CD4-positive, alpha-beta T cell treated with Interleukin-15 for 4 hours (primary cell): ENCODE measurements around the gene ASCL2.

ENCODE experiments used
- DNase-seq: peaks from one replicate; pipeline ENCODE4 v3.0.0-alpha.2; 2020; ENCODE audit warnings: low spot score

ASCL2 gene

DNA sequence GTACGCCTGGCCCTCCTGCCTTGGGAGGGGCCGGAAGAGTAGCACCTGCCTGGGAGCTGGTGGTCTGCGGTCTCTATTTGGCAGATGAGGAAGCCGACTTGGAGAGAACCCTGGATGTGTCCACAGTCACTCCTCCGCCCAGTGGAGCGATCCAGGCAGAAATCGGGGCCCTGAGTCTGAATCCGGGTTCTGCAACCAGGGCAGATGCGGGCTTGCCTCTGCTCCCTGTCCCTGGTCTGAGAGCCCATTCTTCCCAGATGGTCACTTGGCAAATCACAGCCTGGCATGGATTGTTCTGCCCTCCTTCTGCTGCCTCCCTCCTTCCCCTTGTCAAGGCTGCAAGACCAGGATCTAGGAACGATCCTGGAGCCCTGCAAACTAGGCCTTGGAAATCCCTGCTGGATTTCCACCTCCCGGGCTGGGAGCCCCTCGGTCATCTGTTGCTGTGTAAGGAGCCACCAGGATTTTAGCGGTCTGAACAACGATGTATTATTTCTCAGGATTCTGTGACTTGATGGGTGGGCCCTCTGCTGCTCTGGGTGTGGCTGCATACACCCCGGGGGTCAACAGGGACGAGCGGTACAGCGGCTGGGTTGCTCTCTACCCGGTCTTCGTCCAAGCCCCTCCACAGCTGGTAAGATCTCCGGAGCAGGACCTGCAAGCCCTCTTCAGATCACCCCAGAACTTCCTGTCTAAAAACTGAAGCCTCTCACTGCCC is 2.0 kb upstream of the ASCL2 start:
- no peak for DNase-seq

DNA sequence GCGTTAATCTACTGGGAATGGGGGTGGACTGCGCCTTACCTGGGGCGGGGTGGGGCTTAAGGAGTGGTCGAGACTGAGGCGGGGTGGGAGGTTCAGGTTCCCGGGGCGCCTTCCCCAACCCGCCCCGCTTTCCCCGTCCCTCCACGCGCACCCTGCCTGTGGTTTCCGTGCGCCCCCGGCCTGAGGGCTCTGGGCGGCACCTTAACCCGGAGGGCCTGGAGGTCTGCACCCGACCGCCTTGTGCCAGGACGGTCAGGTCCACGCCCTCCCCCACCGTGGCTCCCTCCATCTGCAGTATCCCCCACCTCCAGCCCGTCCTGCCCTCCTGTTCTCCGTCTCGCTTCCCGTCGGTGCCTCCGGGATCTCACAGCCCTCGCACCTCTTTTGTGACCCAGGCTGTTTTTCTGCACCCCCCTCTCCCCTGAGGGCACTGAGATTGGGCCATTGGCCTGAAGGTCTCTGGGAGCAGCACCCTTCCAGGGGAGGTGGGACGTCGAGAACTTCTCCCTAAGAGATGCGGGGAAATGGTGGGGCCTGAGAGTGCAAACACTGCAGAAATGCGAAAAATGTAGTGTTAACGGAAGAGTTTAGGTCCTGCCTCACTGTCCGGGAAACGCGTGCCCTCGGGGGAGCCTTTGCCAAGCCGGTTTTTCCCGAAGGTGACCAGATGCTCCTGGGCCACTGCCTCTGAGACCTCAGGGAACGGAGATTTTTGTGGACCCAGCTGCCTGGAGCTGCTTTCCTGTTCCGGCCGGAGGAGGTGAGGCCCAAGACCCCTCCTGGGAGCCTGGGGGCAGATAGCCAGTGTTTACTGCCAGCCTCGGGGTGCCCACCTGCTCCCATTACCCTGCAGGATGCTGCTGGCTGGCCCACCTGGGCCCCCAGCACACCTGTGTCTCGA is 1.2 kb upstream of the ASCL2 start:
- no peak for DNase-seq

DNA sequence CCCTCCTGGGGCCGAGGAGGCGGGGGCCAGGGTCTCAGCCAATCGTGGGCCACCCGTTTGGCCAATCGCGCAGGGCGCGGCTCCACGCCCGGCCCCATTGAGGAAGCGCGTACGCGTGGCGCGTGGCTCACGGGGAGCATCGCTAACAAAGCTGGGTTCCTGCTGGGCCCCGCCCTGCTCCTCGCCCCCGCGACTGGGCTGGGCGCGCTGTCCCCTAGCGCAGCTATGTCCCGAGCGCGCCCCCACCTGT is 614 bp upstream of the ASCL2 start:
- peak; percentile 40 for DNase-seq

DNA sequence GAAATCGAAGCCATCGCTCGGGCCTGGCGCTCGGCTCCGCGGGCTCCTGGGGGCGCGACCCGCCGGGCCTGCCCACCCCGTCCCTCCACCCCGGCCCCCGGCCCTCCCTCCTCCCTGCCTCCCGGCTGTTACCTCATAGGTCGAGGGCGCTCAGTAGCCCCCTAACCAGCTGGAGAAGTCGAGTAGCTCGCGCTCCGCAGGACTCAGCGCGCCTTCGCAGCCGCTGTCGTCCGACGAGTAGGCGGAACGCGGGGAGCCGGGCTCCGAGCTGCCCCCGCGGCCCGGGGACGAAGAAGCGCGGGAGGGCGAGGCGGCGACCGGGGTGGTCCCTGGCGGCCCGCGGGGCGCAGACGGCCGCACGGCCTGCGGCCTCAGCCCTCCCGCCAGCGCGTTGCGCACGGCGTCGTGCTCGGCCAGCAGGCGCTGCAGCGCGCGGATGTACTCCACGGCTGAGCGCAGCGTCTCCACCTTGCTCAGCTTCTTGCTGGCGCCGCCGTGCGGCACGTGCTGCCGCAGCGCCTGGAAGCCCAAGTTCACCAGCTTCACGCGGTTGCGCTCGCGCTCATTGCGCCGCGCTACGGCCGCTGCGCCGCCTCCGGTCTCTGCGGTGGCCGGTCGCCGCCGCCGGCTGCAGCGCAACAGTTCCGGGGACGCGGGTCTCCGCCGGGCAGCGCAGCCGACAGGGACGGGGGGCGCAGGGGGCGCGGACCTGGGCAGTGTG is 627 bp downstream of the ASCL2 start:
- peak; percentile 31 for DNase-seq

DNA sequence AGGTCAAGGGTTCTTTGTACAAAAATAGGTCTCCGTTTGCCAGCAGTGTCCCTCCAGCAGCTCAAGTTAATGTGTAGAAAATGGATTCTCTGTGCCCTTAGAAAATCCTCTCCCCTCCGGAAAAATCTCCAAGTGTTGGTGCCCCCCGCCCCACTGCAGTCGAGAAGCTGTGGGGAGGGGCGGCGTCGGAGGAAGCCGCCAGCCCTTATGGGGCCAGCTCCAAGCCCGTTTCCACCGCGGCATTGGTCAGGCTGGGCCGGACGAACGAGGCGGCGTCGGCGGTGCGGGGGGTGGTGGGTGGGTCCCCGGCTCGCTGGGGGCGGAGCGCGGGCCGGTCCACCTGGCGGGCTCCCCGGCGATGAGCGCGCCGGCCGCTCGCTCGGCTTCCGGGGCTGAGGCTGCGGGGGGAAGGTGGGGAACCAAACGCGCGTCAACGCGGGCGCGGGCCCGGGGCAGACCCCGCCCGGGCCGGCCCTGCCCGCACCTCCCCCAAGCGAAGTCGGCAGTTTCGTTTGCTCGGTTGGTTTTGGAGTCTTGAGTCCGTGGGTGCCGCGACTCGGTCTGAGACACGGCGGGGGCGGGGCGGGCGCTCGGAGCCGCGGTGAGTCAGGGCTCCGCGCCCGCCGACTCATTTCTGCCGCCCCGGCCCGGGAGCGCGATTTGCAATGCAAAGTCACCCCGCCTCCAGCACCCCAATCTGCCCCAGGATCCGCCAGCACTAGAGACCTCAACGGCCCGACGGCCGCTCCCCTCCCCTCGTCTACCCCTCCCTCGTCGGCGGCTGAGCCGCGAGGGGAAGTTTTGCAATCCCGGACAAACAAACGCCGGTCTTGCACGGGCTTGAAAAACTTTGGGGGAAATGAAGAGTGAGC is 1.4 kb downstream of the ASCL2 start:
- peak; percentile 50 for DNase-seq

DNA sequence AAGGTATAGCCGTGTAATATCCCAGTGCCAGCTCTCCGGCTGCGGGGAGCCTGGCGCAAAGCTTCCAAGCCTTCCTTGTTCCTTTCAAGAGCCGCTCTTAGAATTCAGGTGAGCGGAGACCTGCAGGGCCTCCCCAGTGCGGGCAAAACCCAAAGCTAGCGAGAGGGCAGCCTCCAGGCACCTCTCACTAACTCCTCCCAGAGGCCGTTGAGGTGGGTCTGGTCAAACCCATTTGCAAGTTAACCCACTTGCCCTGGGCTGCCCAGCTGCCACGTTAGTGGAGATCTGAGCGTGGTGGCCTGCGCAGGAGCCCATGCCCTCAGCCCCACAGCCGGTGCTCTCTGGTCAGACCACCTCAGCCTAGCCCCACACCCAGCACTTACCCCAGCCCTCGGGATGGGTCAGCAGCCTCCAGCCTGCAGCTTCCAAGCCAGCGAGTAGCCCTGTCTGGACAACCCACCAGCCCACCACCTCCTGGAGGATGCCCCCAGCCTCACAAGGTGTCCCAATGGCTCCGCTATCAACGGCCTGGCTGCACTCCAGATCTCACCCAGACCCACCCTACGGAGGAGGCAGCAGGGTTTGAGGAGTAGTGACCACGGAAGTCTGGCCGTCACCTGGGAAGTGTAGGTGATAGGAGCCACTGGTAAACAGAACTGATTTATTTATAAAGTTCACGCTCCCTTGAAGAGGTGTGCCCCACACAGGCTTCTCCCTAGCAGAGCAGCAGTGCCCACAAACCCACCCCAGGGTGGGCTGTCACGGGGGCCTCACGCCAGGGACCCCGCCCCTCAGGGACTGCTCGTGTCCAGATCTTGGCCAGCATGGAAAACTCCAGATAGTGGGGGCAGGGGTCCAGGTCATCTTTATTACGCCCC is 2.3 kb downstream of the ASCL2 start:
- DNase-seq: no peak

DNA sequence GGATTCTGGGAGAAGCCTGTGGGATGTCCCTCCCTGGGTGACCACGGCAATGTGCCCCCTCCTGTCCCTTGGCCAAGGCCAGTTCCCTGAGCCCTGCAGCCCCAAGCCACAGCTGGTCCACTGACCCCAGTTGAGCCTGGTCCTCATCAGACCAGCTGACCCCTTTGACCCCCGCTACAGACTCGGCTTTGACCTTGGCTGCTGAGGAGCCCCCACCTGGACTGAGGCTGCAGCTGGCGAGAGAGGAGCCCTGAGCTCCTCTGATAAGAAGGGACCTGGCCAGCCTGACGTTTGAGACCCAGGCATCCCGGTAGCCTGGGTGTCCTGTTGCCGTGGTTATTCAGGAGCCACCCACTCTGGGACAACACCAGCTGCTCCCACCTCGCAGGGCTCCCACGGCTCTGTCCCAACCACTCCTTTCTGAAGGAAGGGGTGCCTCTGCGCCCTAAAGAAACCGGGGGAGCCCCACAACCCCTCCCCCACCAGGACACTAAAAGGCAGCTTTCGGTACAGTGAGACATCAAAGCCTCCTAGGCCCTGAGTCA is 3.0 kb downstream of the ASCL2 start:
- no peak for DNase-seq

DNA sequence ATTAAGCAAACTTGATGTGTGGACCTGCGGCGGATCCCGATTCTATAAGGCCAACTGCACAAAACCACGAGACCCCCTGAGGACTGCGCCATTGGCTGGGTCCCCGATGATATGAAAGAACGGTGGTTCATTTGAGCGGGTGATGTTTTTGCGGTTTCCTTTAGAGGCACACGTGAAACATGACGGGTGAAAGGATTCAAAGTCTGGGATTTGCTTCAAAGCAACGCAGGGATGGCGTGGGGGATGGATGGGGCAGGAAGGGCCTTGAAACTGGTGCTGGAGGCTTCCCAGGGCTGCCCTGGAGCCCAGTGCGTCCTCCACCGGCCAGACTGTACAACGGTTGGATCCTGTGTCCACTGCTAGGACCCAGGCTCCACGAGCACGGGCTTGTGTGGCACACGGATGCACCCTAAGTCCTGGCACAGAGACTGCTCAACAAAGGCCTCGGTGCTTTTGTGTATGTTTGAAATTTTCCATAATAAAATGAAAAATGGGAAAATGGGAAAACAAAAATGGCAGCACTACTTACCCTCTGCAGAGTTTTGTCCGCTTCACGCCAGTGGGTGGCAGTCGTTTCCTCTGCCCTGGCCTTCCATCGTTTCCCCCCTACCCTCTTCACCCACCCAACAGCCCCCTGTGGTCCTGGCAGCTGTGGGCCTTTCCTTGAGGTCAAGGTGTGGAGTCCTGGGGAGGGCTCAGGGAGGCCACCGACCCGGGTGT is 3.6 kb downstream of the ASCL2 start:
- DNase-seq: no peak

DNA sequence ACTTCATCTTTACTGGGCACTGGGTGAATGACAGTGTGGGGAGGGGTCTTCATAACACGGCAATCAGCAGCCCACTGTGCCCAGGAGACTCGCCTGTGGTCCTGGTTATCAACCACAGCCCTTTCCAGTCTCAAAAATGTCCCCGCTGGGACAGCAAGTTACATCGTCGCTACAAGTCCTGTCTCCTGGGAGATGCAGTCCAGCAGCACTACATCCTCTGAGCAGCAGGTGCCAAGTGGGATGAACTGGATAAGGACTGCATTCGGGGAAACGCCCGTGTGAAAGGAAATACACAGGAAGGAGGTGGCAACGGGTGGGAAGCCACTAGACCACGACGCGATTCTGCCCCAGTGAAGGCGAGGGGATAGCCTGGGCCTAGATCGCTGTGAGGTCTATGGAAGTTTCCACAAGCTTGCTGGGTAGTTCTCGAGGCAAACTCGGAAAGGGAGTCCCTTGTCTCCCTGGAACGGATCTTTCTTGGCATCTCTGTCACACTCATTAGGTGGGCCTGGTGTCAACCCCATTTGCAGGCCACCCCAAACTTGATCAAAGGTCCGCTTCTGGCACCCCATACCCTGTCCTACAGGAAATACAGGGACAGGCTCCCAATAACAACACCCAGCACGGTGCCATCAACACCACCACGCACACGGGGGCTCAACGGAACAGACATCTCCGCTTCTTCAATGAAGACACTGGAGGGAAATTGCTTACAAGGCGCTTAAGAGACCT is 4.4 kb downstream of the ASCL2 start:
- no peak for DNase-seq

DNA sequence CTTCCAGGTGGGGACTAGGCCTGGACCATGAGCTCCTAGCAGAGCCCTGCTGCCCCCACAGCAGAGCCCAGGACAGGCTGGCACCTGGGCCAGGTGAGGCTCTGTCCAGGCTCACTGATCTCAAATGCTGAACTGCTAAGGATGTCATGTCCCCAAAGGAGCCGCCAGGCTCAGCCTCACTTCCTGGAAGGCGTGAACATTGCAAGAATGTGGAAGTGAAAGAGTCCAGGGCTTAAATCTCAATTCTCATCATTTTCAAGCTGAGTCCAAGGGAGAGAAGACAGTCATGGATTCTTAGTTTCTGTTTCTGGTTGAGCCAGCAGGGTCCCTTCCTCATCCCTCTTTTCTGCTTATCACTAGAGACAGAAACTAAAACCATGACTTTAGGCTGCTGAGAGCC is 5.0 kb downstream of the ASCL2 start:
- peak; percentile 11 for DNase-seq

DNA sequence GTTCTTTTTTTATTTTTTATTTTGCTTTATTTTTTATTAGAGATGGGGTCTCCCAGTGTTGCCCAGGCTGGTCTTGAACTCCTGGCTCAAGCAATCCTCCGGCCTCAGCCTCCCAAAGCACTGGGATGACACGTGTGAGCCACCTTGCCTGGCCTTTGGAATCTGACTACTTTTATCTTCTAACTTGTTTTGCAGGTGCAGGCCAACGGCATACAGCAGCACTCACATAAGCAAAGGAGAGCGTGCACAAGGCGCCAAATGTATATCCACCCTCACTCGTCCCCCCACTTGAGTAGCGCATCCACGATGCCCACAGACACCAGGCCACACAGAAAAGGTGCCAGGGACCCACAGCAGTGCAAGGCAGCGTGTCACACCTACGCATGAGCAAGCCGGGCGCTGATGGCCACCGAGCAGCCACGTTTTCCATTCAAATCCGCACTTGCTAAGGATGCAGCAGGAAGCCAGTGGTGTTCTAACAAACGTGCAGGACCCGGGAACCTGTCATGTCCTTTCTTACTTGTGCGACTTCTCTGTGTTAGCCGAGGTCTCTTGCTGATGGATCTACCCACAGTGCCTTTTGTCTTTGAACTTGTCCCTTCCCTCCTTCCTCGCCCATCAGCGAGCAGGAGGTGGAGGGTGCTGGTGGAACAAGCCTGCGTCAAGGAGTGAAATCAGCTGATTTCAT is 5.9 kb downstream of the ASCL2 start:
- DNase-seq: no peak

DNA sequence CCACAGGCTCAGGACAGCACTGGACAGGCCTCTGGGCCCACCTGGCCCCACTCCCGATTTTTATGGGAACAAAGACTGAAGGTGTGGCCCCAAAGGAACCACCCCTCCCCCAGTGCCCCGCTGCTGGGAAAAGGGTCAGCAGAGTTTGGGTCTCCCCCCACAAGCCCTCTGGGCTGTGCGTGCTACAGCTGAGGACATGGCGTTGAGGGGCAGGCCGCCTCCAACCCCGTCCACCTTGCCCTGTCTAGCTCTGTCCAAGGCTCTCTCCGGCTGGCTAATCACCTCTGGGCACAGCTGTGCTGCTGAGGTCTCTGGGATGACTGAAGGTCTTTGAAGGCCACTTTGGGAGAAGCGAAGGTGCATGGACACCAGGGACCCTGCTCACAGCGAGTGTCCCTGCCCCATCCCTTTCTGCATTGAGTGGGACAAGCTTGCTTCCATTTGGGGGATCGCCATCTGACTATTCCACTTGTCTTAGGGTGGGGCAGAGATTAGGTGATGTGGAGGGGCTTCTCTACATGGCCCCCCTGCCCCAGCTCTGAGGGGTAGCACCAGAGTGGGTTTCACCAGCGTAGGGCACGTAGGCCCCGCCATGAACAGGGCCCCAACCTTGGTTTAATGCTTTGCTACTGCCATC is 6.5 kb downstream of the ASCL2 start:
- DNase-seq: no peak

DNA sequence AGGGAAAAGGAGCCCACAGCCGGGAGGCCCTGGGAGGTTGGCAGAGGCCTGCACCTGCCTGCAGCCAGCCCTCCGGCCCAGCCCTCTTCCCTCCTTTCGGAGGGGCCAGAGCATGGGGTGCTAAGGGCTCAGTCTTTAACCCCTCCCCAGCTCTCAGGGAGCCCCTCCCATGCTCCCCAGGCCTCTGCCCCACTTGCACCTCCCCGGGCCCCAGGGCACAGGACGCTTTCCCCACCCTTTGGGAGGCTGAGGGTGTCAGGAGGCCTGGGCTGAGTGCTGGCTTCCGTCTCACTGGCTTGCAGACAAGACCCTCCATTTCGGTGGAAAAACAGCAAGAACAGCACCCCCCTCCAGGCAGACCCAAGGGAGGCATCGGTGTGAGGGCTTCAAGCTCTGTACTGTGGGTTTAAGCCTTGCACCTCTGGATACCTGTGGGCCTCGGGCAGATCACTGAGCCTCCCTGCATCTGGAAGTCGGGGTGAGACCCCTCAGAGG is 7.3 kb downstream of the ASCL2 start:
- no peak for DNase-seq

DNA sequence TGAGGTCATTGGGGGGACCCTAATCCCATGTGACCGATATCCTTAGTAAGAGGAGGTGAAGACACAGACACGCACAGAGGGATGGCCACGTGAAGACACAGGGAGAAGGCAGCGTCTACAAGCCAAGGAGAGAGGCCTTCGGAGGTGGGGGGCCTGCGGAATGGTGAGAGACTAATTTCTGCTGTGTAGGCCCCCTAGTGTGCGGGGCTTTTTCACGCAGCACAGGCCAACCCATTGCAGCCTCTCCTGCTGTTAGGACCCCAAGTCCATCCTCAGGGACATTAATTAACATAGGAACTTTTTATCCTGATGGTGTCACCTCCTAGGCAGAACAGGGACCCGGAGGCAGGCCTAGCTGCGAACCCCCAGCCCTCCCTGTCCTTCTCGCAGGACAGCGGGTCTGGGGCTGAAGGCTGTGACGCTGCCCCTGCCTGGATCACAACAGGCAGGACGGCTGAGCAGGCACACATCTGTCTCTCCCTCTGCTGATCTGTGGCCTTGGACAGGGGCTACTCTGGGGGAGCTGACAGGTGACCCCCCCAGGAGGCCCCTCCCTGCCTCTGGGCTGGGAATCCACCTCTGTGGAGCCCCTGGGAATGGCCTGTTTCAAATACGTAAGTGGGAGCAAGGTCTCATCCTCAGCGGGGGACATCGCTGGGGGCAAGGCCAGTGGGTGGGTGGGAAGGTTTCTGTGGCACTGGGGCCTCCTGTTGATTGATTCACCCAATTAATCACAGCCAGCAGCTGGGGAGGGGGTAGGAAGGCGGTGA is 7.9 kb downstream of the ASCL2 start:
- DNase-seq: no peak

DNA sequence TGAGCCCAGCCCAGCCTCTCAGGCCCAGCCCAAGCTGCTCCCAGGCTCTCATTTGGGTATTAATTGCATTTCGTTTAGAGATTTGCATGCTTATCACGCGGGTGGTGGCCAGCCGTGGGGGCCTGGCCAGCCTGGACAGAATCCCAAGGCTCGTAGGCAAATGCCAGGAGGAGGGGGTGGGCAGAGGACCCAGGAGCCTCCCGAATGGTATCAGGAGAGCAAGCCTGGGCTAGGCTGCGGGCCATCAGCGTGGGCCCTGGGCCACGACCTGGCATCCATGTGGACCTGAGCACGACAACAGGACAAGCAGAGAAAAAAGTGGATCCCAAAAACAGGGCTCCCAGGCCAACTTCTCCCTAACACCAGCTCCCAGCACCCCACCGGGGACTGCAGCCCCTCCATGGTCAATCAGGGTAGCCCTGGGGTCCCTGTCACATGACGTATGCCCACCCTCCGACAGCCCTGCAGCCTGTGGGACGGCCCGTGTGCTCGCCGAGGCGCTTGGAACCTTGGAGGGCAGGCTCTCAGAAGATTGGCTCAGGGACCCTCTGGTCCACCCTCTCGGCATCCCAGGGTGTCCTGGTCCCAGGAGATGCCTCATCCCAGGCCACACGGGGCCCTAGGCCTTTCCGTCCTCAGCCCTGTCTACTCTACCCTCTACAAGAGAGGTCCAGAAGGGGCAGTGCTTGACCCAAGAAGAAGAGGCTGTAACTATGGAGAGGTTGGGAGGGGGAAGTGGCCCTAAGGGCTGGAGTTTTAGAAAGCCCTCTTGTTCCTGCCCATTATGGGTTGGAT is 8.8 kb downstream of the ASCL2 start:
- DNase-seq: no peak
